ENCODE measurements around the gene SDK2.

DNA sequence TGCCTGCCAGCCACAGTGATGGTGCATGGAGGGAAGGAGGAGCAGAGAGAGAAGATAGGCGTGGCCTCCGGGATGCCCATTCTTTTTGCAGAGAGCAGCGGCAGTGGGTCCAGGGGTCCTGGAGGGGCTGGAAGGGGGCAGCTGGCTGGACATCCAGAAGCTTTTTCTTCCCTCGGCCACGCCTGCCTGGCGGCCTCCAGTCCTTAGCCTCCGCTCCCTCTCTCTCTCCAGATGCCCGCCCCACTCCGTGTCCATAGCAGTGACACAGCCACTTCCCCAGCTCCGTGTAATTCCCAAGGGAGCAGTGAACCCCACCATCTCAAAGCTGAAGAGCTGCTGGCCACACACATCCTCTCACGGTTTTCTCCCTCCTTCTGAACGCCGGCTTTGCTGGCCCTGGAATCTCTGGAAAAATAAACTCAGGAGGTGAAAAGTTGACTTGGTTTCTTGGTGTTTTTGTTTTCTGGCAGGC lies 306.2 kb downstream of the SDK2 start:
- TF ChIP-seq, protein P1, sequence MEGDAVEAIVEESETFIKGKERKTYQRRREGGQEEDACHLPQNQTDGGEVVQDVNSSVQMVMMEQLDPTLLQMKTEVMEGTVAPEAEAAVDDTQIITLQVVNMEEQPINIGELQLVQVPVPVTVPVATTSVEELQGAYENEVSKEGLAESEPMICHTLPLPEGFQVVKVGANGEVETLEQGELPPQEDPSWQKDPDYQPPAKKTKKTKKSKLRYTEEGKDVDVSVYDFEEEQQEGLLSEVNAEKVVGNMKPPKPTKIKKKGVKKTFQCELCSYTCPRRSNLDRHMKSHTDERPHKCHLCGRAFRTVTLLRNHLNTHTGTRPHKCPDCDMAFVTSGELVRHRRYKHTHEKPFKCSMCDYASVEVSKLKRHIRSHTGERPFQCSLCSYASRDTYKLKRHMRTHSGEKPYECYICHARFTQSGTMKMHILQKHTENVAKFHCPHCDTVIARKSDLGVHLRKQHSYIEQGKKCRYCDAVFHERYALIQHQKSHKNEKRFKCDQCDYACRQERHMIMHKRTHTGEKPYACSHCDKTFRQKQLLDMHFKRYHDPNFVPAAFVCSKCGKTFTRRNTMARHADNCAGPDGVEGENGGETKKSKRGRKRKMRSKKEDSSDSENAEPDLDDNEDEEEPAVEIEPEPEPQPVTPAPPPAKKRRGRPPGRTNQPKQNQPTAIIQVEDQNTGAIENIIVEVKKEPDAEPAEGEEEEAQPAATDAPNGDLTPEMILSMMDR (IDR thresholded peaks at IDR 0.05; ENCODE audit: insufficient read depth, low read depth, low read length), result no peak
- TF ChIP-seq EZH2 (IDR thresholded peaks at IDR 0.05; ENCODE audit: insufficient read depth, low read length), result no peak
